Thyroid gland (tissue), 4 donors: ENCODE results near the gene SNCAIP. TPM values are rescaled to one million over a fixed set of nuclear protein-coding genes. Genes with fewer than 3 reads are reported as not detected.
"Not testable (repeated sequence)": the region's sequence is repeated elsewhere in the genome, so short reads cannot be mapped to it uniquely, and the experiment has no call there.

Experiments used
- DNase-seq, 2 donors: peaks; one replicate each; pipeline ENCODE4 v3.0.0-alpha.2; 2019
- H3K27ac ChIP-seq, 3 donors: fragments of 200-600 bp; sonication (generic); 1 replicate in 2 of 3; 2 replicates in 1 of 3; pipeline ENCODE4 v1.5.1; 2016 to 2019; ENCODE audit warnings: mild to moderate bottlenecking in 1 of 3, moderate library complexity in 1 of 3
- H3K27me3 ChIP-seq: fragments of 200-600 bp; sonication (generic); one replicate; pipeline ENCODE4 v1.5.1; 2019
- H3K36me3 ChIP-seq, 2 donors: fragments of 200-600 bp; sonication (generic); one replicate each; pipeline ENCODE4 v1.5.1; 2016 to 2019
- H3K4me1 ChIP-seq, 2 donors: fragments of 200-600 bp; sonication (generic); one replicate each; pipeline ENCODE4 v1.5.1; 2017 to 2019
- H3K4me3 ChIP-seq, 3 donors: fragments of 200-600 bp; sonication (generic); replicated peaks in 1 of 3; 1 replicate in 2 of 3; 2 replicates in 1 of 3; pipeline ENCODE4 v1.5.1; 2016; ENCODE audit warnings: mild to moderate bottlenecking in 1 of 3
- H3K9me3 ChIP-seq: fragments of 200-600 bp; sonication (generic); one replicate; pipeline ENCODE4 v1.5.1; 2017
- CTCF ChIP-seq, 6 experiments: fragments of 200-600 bp in 3 of 6; fragments of 450-650 bp in 3 of 6; sonication (generic) in 3 of 6; IDR thresholded peaks; one replicate each; pipeline ENCODE4 v1.5.1; 2016 to 2019; ENCODE audit warnings: antibody characterized with exemption in 6 of 6, mild to moderate bottlenecking in 2 of 6, inconsistent platforms in 1 of 6, moderate library complexity in 1 of 6
- POLR2A ChIP-seq, 2 donors: fragments of 450-650 bp; IDR thresholded peaks; one replicate each; pipeline ENCODE4 v1.6.1; 2017; ENCODE audit warnings: antibody characterized with exemption in 2 of 2, mild to moderate bottlenecking in 2 of 2, moderate library complexity in 1 of 2
- WGBS, 2 donors: methylation state at CpG; one replicate each; pipeline ENCODE4 v1.1.5; 2017; 5-methylcytosine and 5-hydroxymethylcytosine counted together
- intact Hi-C: fragments of 100-400 bp; cut with DNase I; formaldehyde crosslinking; loops from one replicate; pipeline ENCODE4 v1.15.1; 2023
- total RNA-seq, 4 donors: library from RNA; depleted of rRNA; stranded (reverse); fragments of >200 nt; gene quantifications; one replicate each; pipeline ENCODE4 v1.2.3, GENCODE V29; 2016

SNCAIP gene
- total RNA-seq, 4 donors from 2014 or later: 4.0 to 12.8 (median 9.8) TPM

DNA sequence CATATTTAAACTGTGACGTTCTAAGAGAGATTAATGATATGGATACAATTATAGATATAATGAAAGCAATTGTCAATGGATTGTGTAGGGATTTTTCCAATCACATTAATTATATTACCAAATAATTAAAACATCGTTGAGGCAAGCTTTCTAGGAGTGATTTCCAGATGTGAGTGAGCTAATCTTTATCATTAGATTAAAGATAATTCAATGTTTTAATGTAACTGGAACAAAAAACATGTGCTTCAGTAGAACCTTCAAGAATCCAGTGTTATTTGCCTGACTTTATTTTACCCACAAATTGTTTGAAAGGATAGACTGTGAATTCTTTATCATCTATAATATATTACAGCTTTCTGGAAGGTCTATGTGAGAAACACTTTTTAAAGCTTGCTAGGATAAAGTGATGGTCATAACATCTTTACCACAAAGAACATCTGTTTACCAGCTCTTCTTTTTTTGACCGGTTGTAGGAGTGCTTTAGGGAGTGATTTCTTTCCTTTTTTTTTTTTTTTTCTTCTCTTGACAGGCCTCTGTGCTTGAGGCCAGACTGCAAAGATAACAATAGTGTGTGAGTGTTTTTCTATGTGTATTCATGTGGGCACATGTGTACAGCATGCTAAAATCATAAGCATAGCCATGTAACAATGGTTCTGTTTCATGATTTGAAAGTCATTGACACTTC is 35.0 kb downstream of the SNCAIP start:
- no peaks in the 10 kb centered on the region for H3K9me3 ChIP-seq
- no peaks in the 10 kb centered on the region for H3K4me1 ChIP-seq
- 73 to 75% methylated on average over 3 of the region's 3 CpGs for WGBS, 2 donors
- no peak for TF ChIP-seq POLR2A (IDR thresholded peaks at IDR 0.05)
- no peak for TF ChIP-seq CTCF (IDR thresholded peaks at IDR 0.05)
- H3K27me3 ChIP-seq: no peaks in the 10 kb centered on the region
- no peak for DNase-seq
- no peak overlapping the region for H3K27ac ChIP-seq
- no peaks in the 10 kb centered on the region for H3K36me3 ChIP-seq
- intact Hi-C loops: no loop called here
- no peak overlapping the region for H3K4me3 ChIP-seq

- intact Hi-C loops: no loop called here
- H3K4me3 ChIP-seq: no peak overlapping the region
- DNase-seq: no peak
- H3K9me3 ChIP-seq: no peaks in the 10 kb centered on the region
- TF ChIP-seq CTCF (IDR thresholded peaks at IDR 0.05): no peak
- TF ChIP-seq POLR2A (IDR thresholded peaks at IDR 0.05): no peak
- H3K27ac ChIP-seq: no peak overlapping the region
- H3K27me3 ChIP-seq: no peaks in the 10 kb centered on the region
- H3K4me1 ChIP-seq: no peaks in the 10 kb centered on the region
- 88 to 92% methylated on average over 3 of the region's 3 CpGs for WGBS, 2 donors
- H3K36me3 ChIP-seq: no peaks in the 10 kb centered on the region
Measured at GRCh38 chr5:122350496-122350895, 38.5 kb downstream of the SNCAIP start.

- Histone ChIP-seq H3K4me1 (no peaks in the 10 kb centered on the region), H3K9me3 (no peaks in the 10 kb centered on the region), H3K27ac (no peak overlapping the region), H3K36me3 (no peaks in the 10 kb centered on the region), H3K27me3 (no peaks in the 10 kb centered on the region), H3K4me3 (no peak overlapping the region)
- DNase-seq: no peak
- no peak for TF ChIP-seq CTCF (IDR thresholded peaks at IDR 0.05)
- no peak for TF ChIP-seq POLR2A (IDR thresholded peaks at IDR 0.05)
- intact Hi-C loops: no loop called here
- WGBS, 2 donors: 93 to 96% methylated on average over 4 of the region's 4 CpGs
Measured at GRCh38 chr5:122351416-122352157, 39.5 kb downstream of the SNCAIP start.

DNA sequence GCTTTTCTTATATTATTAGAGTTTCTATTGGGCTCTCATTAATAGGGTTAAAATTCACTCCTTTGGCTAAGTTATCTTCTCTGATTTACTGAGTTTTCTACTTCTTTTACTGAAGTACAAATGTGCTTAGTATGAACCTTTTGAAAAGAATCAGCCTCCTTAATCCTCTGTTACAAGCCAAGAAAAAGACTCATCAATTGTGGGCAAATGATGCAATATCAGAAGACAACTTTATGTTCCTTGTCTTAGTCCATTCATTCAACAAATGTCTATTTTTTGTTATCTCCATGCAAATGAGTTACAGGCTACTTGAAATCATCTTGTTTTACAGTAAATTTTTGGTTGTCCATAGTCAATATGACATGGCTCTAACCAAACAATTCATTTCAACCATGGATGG is 40.3 kb downstream of the SNCAIP start:
- H3K36me3 ChIP-seq: no peaks in the 10 kb centered on the region
- no peaks in the 10 kb centered on the region for H3K27me3 ChIP-seq
- TF ChIP-seq POLR2A (IDR thresholded peaks at IDR 0.05) (no peak), CTCF (IDR thresholded peaks at IDR 0.05) (no peak)
- H3K27ac ChIP-seq: no peak overlapping the region
- no peaks in the 10 kb centered on the region for H3K9me3 ChIP-seq
- no peak overlapping the region for H3K4me3 ChIP-seq
- no peak for DNase-seq
- H3K4me1 ChIP-seq: no peaks in the 10 kb centered on the region
- intact Hi-C loops: no loop called here

DNA sequence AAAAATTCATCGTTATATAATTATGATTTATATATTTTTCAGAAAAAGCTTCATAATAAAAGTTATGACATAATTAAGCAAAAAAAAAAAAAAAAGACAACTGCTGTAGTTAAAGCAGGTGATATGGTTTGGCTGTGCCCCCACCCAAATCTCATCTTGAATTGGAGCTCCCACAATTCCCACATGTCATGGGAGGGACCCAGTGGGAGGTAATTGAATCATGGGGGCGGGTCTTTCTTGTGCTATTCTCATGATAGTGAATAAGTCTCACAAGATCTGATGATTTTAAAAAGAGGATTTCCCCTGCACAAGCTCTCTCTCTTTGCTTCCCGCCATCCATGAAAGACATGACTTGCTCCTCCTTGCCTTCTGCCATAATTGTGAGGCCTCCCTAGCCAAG is 41.3 kb downstream of the SNCAIP start:
- WGBS, 2 donors: 92 to 100% methylated on average over 3 of the region's 3 CpGs
- not testable (repeated sequence) for H3K4me1 ChIP-seq

More for the DNA sequence above, 41.3 kb downstream of the SNCAIP start:
- H3K27ac ChIP-seq, H3K9me3 ChIP-seq, H3K4me3 ChIP-seq, H3K36me3 ChIP-seq, H3K27me3 ChIP-seq, DNase-seq, intact Hi-C loops: not testable (repeated sequence)
